Calu3 (cell line): ENCODE data around the gene ADCY3. TPM values are rescaled to one million over a fixed set of nuclear protein-coding genes. Genes with fewer than 3 reads are reported as not detected.

Experiments
- BruUV-seq: library from RNA; stranded (reverse); fragments of 400-500 nt; replicated peaks from 2 replicates; lab custom pipeline; 2021; lab: Mats Ljungman, UMichigan
- CTCF ChIA-PET: fragments of 300-600 bp; sonication (Branson Sonifier 250); formaldehyde crosslinking; loops from one replicate; lab custom pipeline; 2022; ENCODE audit warnings: antibody characterized with exemption; lab: Charles Lee
- DNase-seq: peaks from one replicate; pipeline ENCODE4 v3.0.0; 2022
- H3K27ac Mint-ChIP-seq: one replicate; pipeline ENCODE4 v1.8.0; 2022; ENCODE audit warnings: mixed read lengths; ENCODE audit not compliant: unreplicated experiment
- H3K27me3 Mint-ChIP-seq: one replicate; pipeline ENCODE4 v1.8.0; 2022; ENCODE audit warnings: mixed read lengths; ENCODE audit not compliant: unreplicated experiment
- H3K36me3 Mint-ChIP-seq: one replicate; pipeline ENCODE4 v1.8.0; 2022; ENCODE audit warnings: mild to moderate bottlenecking, moderate library complexity, mixed read lengths; ENCODE audit not compliant: insufficient read depth, unreplicated experiment
- H3K4me1 Mint-ChIP-seq: one replicate; pipeline ENCODE4 v1.8.0; 2022; ENCODE audit warnings: mild to moderate bottlenecking, low read depth, mixed read lengths; ENCODE audit not compliant: unreplicated experiment
- H3K4me3 Mint-ChIP-seq: one replicate; pipeline ENCODE4 v1.8.0; 2022; ENCODE audit warnings: mild to moderate bottlenecking, low read depth, moderate library complexity, mixed read lengths; ENCODE audit not compliant: unreplicated experiment
- H3K9me3 Mint-ChIP-seq: one replicate; pipeline ENCODE4 v1.8.0; 2022; ENCODE audit warnings: low read depth, mixed read lengths; ENCODE audit not compliant: unreplicated experiment
- CTCF ChIP-seq: fragments of 200-600 bp; IDR thresholded peaks from one replicate; pipeline ENCODE4 v1.8.0; 2022; ENCODE audit warnings: antibody characterized with exemption; ENCODE audit not compliant: unreplicated experiment
- intact Hi-C: fragments of 100-400 bp; cut with micrococcal nuclease; formaldehyde crosslinking; loops from one replicate; pipeline ENCODE4 v1.10.0; 2022; ENCODE audit not compliant: unreplicated experiment
- total RNA-seq: library from RNA; stranded (reverse); gene quantifications from 2 replicates; pipeline ENCODE4 v1.2.3, GENCODE V29; 2022

ADCY3 gene
- total RNA-seq, 1 experiment from 2014 or later, result 63.7 TPM

GRCh38 chr2:24920809-24921441, 888 bp upstream of the ADCY3 start:
- peaks cover 10% of the 10 kb centered on the region for H3K36me3 Mint-ChIP-seq
- intact Hi-C loops, result no loop called here
- no peaks in the 10 kb centered on the region for H3K9me3 Mint-ChIP-seq
- BruUV-seq, result TSS peak; percentile 75
- DNase-seq, result peak; percentile 34
- peak; percentile 22 for TF ChIP-seq CTCF
- peaks cover 16% of the 10 kb centered on the region for H3K4me1 Mint-ChIP-seq
- CTCF ChIA-PET, result no interaction called here
- peak overlapping the region; percentile 74 for H3K4me3 Mint-ChIP-seq
- no peak overlapping the region for H3K27ac Mint-ChIP-seq
- no peaks in the 10 kb centered on the region for H3K27me3 Mint-ChIP-seq

- H3K9me3 Mint-ChIP-seq, result no peaks in the 10 kb centered on the region
- BruUV-seq, result no TSS peak
- CTCF ChIA-PET, result no interaction called here
- no peak overlapping the region for H3K27ac Mint-ChIP-seq
- intact Hi-C loops, result no loop called here
- peak; percentile 37 for DNase-seq
- peak overlapping the region; percentile 74 for H3K4me3 Mint-ChIP-seq
- peaks cover 16% of the 10 kb centered on the region for H3K4me1 Mint-ChIP-seq
- peaks cover 10% of the 10 kb centered on the region for H3K36me3 Mint-ChIP-seq
- no peaks in the 10 kb centered on the region for H3K27me3 Mint-ChIP-seq
- TF ChIP-seq CTCF, result no peak
Observed at GRCh38 chr2:24919506-24920097, 435 bp downstream of the ADCY3 start.

- peaks cover 11% of the 10 kb centered on the region for H3K36me3 Mint-ChIP-seq
- BruUV-seq, result no TSS peak
- H3K9me3 Mint-ChIP-seq, result no peaks in the 10 kb centered on the region
- H3K27me3 Mint-ChIP-seq, result no peaks in the 10 kb centered on the region
- peaks cover 16% of the 10 kb centered on the region for H3K4me1 Mint-ChIP-seq
- TF ChIP-seq CTCF, result no peak
- CTCF ChIA-PET, result no interaction called here
- DNase-seq, result peak; percentile 12
- peak overlapping the region; percentile 74 for H3K4me3 Mint-ChIP-seq
- intact Hi-C loops, result no loop called here
- no peak overlapping the region for H3K27ac Mint-ChIP-seq
Observed at GRCh38 chr2:24919037-24919505, 966 bp downstream of the ADCY3 start.

- peaks cover 16% of the 10 kb centered on the region for H3K4me1 Mint-ChIP-seq
- H3K27ac Mint-ChIP-seq, result no peak overlapping the region
- H3K9me3 Mint-ChIP-seq, result no peaks in the 10 kb centered on the region
- TSS peak; percentile 31 for BruUV-seq
- no peak for DNase-seq
- intact Hi-C loops, result no loop called here
- H3K36me3 Mint-ChIP-seq, result peaks cover 15% of the 10 kb centered on the region
- CTCF ChIA-PET, result no interaction called here
- H3K27me3 Mint-ChIP-seq, result no peaks in the 10 kb centered on the region
- no peak for TF ChIP-seq CTCF
- H3K4me3 Mint-ChIP-seq, result peak overlapping the region; percentile 74
Observed at GRCh38 chr2:24918326-24919036, 1.6 kb downstream of the ADCY3 start.
